Testis (tissue), 2 donors: ENCODE results near the gene CARD9.

Experiments
- CTCF ChIP-seq, 3 experiments: fragments of 450-650 bp in 2 of 3; fragments of 200-600 bp in 1 of 3; sonication (generic) in 1 of 3; IDR thresholded peaks; one replicate each; pipeline ENCODE4 v1.5.1; 2016 to 2019; ENCODE audit warnings: antibody characterized with exemption in 3 of 3, mild to moderate bottlenecking in 2 of 3, moderate library complexity in 1 of 3
- POLR2A ChIP-seq: fragments of 450-650 bp; IDR thresholded peaks from one replicate; pipeline ENCODE4 v1.6.1; 2017; ENCODE audit warnings: antibody characterized with exemption, mild to moderate bottlenecking, moderate library complexity

DNA sequence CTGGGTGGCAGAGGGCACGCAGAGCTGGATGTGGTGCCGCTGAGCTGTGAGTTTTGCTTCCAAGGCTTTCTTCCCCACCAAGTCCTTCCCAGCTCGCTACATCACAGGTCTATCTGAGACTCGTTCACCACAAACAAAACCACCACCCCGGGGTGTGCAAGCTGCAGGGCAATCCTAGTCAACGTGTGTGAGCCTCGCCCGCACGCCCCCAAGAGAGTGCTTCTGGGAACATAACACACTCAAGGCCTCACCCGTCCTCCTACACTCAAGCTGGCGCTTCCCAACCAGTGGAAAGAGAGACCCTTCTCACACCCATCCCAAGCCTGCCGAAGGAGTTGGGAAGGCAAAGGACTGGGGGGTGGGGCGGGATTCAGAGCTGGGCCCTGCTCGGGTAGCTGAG, 15.9 kb upstream of the CARD9 start:
- TF ChIP-seq CTCF (IDR thresholded peaks at IDR 0.05) = no peak
- TF ChIP-seq POLR2A = no peak
